Measurements from ENCODE around the gene OSBP2.

The OSBP2 gene

GRCh38 chr22:30694640-30695350, at the start of gene OSBP2:
TSS of gene OSBP2 (plus strand) at chr22:30694874. CDS start at chr22:30694910, 36 bp downstream.
- DNase-seq, result peak; percentile 2
- in situ Hi-C loops (cut with HindIII; ENCODE audit: low pct_ligation_motif_present, low pct_unique_long_range_greater_than_20kb, low sequenced_read_pairs), result no loop called here

- in situ Hi-C loops (cut with HindIII; ENCODE audit: low pct_ligation_motif_present, low pct_unique_long_range_greater_than_20kb, low sequenced_read_pairs), result no loop called here
- no peak for DNase-seq
Observed at GRCh38 chr22:30646518-30647160, 48.0 kb upstream of the OSBP2 start.

- in situ Hi-C loops (cut with HindIII; ENCODE audit: low pct_ligation_motif_present, low pct_unique_long_range_greater_than_20kb, low sequenced_read_pairs), result no loop called here
- no peak for DNase-seq
Observed at GRCh38 chr22:30647536-30647935, 47.1 kb upstream of the OSBP2 start.

GRCh38 chr22:30648825-30649224, 45.8 kb upstream of the OSBP2 start:
- no peak for DNase-seq
- in situ Hi-C loops (cut with HindIII; ENCODE audit: low pct_ligation_motif_present, low pct_unique_long_range_greater_than_20kb, low sequenced_read_pairs), result no loop called here

- in situ Hi-C loops (cut with HindIII; ENCODE audit: low pct_ligation_motif_present, low pct_unique_long_range_greater_than_20kb, low sequenced_read_pairs), result no loop called here
- DNase-seq, result peak; percentile 80
Observed at GRCh38 chr22:30649430-30650007, 45.2 kb upstream of the OSBP2 start.

GRCh38 chr22:30650508-30651116, 44.1 kb upstream of the OSBP2 start:
- in situ Hi-C loops (cut with HindIII; ENCODE audit: low pct_ligation_motif_present, low pct_unique_long_range_greater_than_20kb, low sequenced_read_pairs), result no loop called here
- DNase-seq, result no peak

- DNase-seq, result no peak
- in situ Hi-C loops (cut with HindIII; ENCODE audit: low pct_ligation_motif_present, low pct_unique_long_range_greater_than_20kb, low sequenced_read_pairs), result no loop called here
Observed at GRCh38 chr22:30652852-30653251, 41.8 kb upstream of the OSBP2 start.

- no peak for DNase-seq
- in situ Hi-C loops (cut with HindIII; ENCODE audit: low pct_ligation_motif_present, low pct_unique_long_range_greater_than_20kb, low sequenced_read_pairs), result no loop called here
Observed at GRCh38 chr22:30654361-30654760, 40.3 kb upstream of the OSBP2 start.

GRCh38 chr22:30655532-30655931, 39.1 kb upstream of the OSBP2 start:
- DNase-seq, result no peak
- in situ Hi-C loops (cut with HindIII; ENCODE audit: low pct_ligation_motif_present, low pct_unique_long_range_greater_than_20kb, low sequenced_read_pairs), result no loop called here

GRCh38 chr22:30662040-30662439, 32.6 kb upstream of the OSBP2 start:
- DNase-seq, result no peak
- in situ Hi-C loops (cut with HindIII; ENCODE audit: low pct_ligation_motif_present, low pct_unique_long_range_greater_than_20kb, low sequenced_read_pairs), result no loop called here

GRCh38 chr22:30664798-30665197, 29.9 kb upstream of the OSBP2 start:
- in situ Hi-C loops (cut with HindIII; ENCODE audit: low pct_ligation_motif_present, low pct_unique_long_range_greater_than_20kb, low sequenced_read_pairs), result no loop called here
- no peak for DNase-seq

- no peak for DNase-seq
- in situ Hi-C loops (cut with HindIII; ENCODE audit: low pct_ligation_motif_present, low pct_unique_long_range_greater_than_20kb, low sequenced_read_pairs), result no loop called here
Observed at GRCh38 chr22:30665266-30665665, 29.4 kb upstream of the OSBP2 start.

- DNase-seq, result no peak
- in situ Hi-C loops (cut with HindIII; ENCODE audit: low pct_ligation_motif_present, low pct_unique_long_range_greater_than_20kb, low sequenced_read_pairs), result no loop called here
Observed at GRCh38 chr22:30665786-30666185, 28.9 kb upstream of the OSBP2 start.

- no peak for DNase-seq
- in situ Hi-C loops (cut with HindIII; ENCODE audit: low pct_ligation_motif_present, low pct_unique_long_range_greater_than_20kb, low sequenced_read_pairs), result no loop called here
Observed at GRCh38 chr22:30667107-30667493, 27.6 kb upstream of the OSBP2 start.

- in situ Hi-C loops (cut with HindIII; ENCODE audit: low pct_ligation_motif_present, low pct_unique_long_range_greater_than_20kb, low sequenced_read_pairs), result no loop called here
- DNase-seq, result peak; percentile 87
Observed at GRCh38 chr22:30667494-30668385, 26.9 kb upstream of the OSBP2 start, which contains the start of gene DUSP18. TSS of gene DUSP18 (minus strand) at chr22:30667875. CDS start at chr22:30664003, 3,872 bp downstream.

GRCh38 chr22:30668386-30668710, 26.3 kb upstream of the OSBP2 start:
- DNase-seq, result no peak
- in situ Hi-C loops (cut with HindIII; ENCODE audit: low pct_ligation_motif_present, low pct_unique_long_range_greater_than_20kb, low sequenced_read_pairs), result no loop called here

- in situ Hi-C loops (cut with HindIII; ENCODE audit: low pct_ligation_motif_present, low pct_unique_long_range_greater_than_20kb, low sequenced_read_pairs), result no loop called here
- no peak for DNase-seq
Observed at GRCh38 chr22:30671071-30671470, 23.6 kb upstream of the OSBP2 start.

- in situ Hi-C loops (cut with HindIII; ENCODE audit: low pct_ligation_motif_present, low pct_unique_long_range_greater_than_20kb, low sequenced_read_pairs), result no loop called here
- no peak for DNase-seq
Observed at GRCh38 chr22:30673136-30673535, 21.5 kb upstream of the OSBP2 start.

GRCh38 chr22:30674482-30674881, 20.2 kb upstream of the OSBP2 start:
- DNase-seq, result no peak
- in situ Hi-C loops (cut with HindIII; ENCODE audit: low pct_ligation_motif_present, low pct_unique_long_range_greater_than_20kb, low sequenced_read_pairs), result no loop called here
